NCI-H1930 (cell line): ENCODE results near the gene C9orf85.
"Not testable (repeated sequence)": the region's sequence is repeated elsewhere in the genome, so short reads cannot be mapped to it uniquely, and the experiment has no call there.

Experiments
- DNase-seq, 2 experiments: peaks; one replicate each; lab custom pipeline; 2025; lab: John Stamatoyannopoulos, UW

C9orf85 gene, protein sequence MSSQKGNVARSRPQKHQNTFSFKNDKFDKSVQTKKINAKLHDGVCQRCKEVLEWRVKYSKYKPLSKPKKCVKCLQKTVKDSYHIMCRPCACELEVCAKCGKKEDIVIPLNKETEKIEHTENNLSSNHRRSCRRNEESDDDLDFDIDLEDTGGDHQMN

DNA sequence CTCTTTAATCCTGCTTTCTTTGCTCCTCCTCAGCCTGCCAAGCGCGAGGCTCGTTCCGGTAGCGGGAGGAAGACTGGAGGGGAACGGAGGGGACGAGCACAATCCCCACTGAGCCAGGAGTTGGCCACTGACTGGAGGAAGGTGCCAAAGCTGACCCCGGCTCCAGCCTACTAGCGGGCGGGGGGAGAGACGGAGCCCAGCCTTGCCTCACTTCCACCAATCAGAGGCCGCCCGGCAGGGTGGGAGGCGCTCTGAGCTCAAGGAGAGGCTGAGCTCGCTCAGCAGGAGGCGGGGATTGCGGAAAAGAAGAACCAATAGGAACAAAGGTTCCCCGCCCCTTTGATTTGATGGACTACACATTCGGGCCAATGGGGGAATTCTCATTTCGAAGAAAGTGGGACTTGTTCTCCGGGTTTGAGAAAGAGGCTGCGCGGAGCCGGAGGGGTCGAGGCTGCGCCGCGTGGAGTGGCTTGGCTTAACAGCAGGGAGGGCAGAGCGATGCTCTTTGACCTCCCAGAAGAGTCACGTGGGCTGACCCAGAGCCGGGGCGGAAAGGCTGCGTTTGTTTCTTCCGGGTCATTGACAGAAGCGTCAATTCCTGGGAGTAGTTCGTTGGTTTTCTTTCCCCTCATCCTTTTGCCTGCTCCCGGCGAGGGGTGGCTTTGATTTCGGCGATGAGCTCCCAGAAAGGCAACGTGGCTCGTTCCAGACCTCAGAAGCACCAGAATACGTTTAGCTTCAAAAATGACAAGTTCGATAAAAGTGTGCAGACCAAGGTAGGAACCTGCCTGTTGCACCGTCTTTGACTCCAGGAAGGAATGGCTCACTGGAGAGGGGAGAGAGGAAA lies at the start of gene C9orf85, which contains the start of gene ABHD17B:
Gene C9orf85, plus strand, starts transcription at position 579 of the 847 bp plus-strand sequence. Its CDS starts 96 bp downstream, at position 675.
Gene ABHD17B, minus strand, starts transcription at position 133 of the 847 bp plus-strand sequence. CDS start 36,113 bp downstream, outside the sequence.
- peak; percentile 97 to 98 for DNase-seq

- no peak for DNase-seq
Measured at GRCh38 chr9:71863631-71864030, 47.8 kb upstream of the C9orf85 start.

DNA sequence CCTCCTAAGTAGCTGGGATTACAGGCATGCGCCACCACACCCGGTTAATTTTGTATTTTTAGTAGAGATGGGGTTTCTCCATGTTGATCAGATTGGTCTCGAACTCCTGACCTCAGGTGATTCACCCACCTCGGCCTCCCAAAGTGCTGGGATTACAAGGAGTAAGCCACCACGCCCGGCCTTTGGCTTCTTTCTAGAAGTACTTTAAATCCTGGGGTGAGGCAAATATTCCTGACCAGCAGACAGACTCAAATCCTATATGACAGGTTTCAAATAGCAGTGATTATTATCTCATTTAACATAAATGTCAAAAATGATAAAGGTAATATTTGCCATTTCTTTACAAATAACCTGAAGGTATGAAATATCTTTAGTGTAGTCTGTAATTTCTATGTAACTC lies 36.1 kb upstream of the C9orf85 start:
- DNase-seq = no peak

DNA sequence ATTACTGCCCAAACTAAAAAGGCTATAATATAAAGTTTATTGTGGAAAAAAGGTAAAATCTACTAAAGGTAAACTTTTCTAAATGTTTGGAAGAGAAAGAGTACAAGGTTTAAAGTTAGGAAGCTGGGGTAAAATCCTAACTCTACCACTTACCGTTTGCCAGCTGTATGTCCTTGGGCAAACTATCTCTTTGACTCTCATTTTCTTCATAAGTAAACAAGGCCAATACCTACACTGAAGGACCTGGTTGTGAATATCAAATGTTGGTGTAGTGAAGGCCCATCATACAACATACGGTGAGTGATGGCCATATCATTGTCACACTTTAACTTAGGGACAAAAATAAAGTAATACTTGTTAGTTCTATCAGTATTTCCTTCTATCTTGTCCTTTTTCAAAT lies 35.3 kb upstream of the C9orf85 start:
- DNase-seq = no peak

GRCh38 chr9:71876829-71877228 lies 34.6 kb upstream of the C9orf85 start:
- DNase-seq = no peak

- DNase-seq = no peak
Measured at GRCh38 chr9:71878327-71879274, 32.8 kb upstream of the C9orf85 start.

GRCh38 chr9:71879644-71880174 lies 31.7 kb upstream of the C9orf85 start:
- DNase-seq = no peak

DNA sequence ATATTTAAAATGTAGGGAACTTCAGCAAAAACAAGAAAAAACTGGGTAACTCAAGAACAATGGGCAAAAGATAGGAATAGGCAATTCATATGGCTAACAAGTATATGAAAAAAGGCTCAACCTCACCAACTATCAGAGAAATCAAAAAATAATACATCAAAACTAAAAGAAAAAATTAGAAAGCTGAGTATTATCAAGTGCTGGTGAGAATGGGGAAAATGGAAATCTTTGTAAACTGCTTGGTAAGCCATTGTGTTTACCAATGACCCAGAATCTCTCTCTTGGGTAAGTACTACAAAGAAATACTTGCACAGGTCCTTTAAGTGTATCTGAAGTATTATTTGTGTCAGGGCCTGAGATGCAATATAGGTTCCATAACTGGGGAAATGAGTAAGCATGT lies 27.4 kb upstream of the C9orf85 start:
- no peak for DNase-seq

- no peak for DNase-seq
Measured at GRCh38 chr9:71885467-71885866, 26.0 kb upstream of the C9orf85 start.

GRCh38 chr9:71886015-71886414 lies 25.4 kb upstream of the C9orf85 start:
- DNase-seq = no peak

GRCh38 chr9:71886541-71886940 lies 24.9 kb upstream of the C9orf85 start:
- DNase-seq = no peak

GRCh38 chr9:71887362-71887761 lies 24.1 kb upstream of the C9orf85 start:
- DNase-seq = no peak

DNA sequence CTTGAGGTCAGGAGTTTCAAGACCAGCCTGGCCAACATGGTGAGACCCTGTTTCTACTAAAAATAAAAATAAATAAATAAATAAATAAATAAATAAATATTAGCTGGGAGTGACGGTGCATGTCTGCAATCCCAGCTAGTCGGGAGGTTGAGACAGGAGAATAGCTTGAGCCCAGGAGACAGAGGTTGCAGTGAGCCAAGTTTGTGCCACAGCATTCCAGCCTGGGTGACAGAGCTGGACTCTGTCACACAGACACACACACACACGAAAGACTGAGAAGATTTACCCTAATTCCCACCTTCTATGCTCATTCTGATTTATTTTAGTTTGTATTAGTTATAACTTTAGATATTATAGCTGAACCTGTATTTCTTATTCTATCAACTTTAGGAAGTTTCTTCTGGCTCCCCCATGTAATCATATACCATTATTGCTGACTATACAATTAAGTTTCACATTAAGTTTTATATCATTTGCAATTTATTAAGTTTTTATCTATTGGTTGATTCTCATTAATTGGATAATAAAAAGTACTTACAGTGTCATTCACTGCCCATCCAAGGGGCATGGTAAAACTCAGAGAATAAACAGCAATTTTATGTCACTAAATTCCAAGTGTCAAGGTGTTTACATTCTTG lies 21.3 kb upstream of the C9orf85 start:
- DNase-seq = no peak

GRCh38 chr9:71891557-71892189 lies 19.8 kb upstream of the C9orf85 start:
- DNase-seq = no peak

GRCh38 chr9:71895117-71895516 lies 16.3 kb upstream of the C9orf85 start:
- no peak for DNase-seq

- no peak for DNase-seq
Measured at GRCh38 chr9:71895955-71896354, 15.5 kb upstream of the C9orf85 start.

DNA sequence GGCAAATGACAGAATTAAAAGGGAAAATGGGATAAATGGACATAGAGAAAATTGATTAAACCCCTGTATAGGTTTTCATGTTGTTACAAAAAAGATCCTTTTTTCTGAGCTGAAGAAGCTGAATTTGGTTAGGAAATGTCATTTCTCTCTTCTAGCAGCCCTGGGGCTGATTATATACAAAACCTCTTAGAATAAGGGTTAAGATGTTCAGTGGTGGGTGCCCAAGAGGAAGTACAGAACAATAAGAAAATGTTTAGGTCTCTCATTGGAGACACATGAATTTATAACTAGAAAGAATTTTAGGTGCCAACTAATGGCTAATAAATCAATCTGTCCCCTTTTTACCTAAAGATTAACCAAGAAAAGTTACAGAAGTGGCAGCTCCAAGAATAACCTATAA lies 14.7 kb upstream of the C9orf85 start:
- DNase-seq = no peak

DNA sequence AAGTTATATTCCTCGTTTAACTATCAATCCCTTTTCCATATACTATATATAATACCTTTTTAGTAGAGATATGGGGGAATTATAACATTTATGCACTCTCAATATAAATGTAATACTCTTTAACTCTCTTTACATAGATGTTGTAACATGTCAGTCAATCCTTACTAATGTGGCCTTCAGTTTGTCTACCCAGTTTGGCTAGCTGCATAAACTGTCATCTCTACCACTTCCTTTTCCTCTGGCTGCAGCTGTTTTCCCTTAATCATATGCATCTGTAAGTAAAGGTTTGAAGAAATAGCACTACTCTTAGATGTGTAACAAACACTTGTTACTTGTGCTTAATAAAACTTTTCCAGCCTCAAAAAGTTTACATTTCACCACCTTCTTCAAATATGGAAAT lies 13.9 kb upstream of the C9orf85 start:
- no peak for DNase-seq

GRCh38 chr9:71898756-71899155 lies 12.7 kb upstream of the C9orf85 start:
- not testable (repeated sequence) for DNase-seq

DNA sequence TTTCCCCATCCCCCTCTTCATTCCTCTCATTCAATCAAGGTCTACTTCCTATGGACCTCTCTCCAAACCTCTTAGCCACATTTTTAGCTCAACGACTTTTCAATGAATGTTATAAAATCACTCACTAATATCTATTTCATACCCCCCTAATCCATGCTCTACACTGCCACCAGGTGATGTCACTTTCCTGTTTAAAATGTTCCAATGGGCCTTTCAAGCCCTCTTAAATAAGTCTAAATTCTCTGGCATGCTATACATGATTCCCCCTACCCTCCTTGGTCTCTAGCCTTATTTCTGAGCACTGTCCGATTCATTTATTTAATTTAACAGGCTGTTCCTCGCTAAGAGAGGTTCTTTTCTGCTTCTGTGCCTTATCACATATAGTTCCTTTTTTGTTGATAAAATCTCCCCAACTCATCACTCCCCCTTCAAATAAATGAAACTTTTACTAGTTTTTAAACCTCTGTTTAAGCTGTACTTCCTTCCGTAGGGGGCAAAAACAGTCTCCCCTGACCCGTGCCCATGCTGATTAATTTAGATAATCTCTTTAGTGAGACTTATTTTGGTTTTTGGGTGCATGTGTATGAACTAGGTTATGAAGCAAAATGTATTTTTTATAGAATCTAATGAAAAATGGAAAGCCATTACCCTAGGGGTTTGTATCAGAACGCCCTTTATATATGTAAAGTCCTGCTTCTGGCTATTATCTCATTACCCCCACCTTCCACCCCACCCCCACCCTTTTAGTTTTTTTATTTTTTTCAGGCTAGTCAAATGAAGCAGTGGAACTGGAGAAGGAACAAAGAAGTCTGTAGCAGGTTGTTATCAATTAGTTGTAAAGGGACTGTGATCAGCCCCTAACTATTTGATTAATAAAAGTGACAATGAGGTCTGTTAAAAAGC lies 9.5 kb upstream of the C9orf85 start:
- no peak for DNase-seq
